ENCODE results near the gene PADI1.

The PADI1 gene

GRCh38 chr1:17167786-17168090 lies 37.2 kb upstream of the PADI1 start:
- no peak overlapping the region for H3K4me3 ChIP-seq (replicated peaks in 1 of 2; ENCODE audit: low read depth in 2 of 2, low read length in 2 of 2)
- no peak for TF ChIP-seq CTCF (IDR thresholded peaks at IDR 0.05; ENCODE audit: low read depth, low read length)
- DNase-seq (ENCODE audit: low read depth in 2 of 2): no peak

- no peak for TF ChIP-seq CTCF (IDR thresholded peaks at IDR 0.05; ENCODE audit: low read depth, low read length)
- peak; percentile 74 to 94 for DNase-seq (ENCODE audit: low read depth in 2 of 2)
- H3K4me3 ChIP-seq (replicated peaks in 1 of 2; ENCODE audit: low read depth in 2 of 2, low read length in 2 of 2): no peak overlapping the region
Observed at GRCh38 chr1:17168091-17168876, 36.6 kb upstream of the PADI1 start.

DNA sequence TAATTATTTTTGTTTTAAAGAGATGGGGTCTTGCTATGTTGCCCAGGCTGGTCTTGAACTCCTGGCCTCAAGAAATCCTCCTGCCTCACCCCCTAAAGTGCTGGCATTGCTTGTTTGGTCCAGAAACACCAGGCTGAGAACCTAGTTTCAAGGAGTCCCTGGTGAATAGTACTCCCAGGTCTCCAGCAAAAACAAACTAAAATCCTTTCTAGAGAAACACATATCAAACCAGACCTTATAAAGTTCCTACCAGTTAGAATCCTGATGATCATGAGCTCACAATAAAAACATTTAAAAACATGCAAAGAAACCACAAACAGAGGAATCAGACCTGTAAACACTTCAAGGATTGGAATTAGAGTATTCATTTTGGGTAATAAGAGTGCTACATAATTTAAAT lies 34.4 kb upstream of the PADI1 start:
- DNase-seq (ENCODE audit: low read depth in 2 of 2): peak; percentile 21 to 78
- no peak overlapping the region for H3K4me3 ChIP-seq (replicated peaks in 1 of 2; ENCODE audit: low read depth in 2 of 2, low read length in 2 of 2)
- TF ChIP-seq CTCF (IDR thresholded peaks at IDR 0.05; ENCODE audit: low read depth, low read length): no peak

DNA sequence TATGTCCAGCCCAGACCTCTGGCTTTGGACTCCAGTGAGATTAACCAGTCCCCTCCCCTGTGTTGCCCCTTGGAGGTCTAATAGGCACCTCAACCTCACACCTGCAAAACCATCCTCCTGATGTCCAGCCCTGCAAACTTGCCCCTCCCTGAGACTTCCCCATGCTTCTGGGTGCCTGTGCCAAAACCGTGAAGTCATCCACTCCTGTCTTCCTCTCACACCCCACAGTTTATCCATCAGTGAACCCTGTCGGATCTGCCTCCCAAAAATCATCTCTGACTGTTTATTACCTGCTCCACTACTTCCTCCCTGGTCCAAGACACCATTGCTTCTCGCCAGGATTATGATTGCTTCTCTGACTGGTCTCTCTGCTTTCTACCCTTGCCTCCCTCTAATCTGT lies 31.7 kb upstream of the PADI1 start:
- no peak overlapping the region for H3K4me3 ChIP-seq (replicated peaks in 1 of 2; ENCODE audit: low read depth in 2 of 2, low read length in 2 of 2)
- no peak for DNase-seq (ENCODE audit: low read depth in 2 of 2)
- no peak for TF ChIP-seq CTCF (IDR thresholded peaks at IDR 0.05; ENCODE audit: low read depth, low read length)

DNA sequence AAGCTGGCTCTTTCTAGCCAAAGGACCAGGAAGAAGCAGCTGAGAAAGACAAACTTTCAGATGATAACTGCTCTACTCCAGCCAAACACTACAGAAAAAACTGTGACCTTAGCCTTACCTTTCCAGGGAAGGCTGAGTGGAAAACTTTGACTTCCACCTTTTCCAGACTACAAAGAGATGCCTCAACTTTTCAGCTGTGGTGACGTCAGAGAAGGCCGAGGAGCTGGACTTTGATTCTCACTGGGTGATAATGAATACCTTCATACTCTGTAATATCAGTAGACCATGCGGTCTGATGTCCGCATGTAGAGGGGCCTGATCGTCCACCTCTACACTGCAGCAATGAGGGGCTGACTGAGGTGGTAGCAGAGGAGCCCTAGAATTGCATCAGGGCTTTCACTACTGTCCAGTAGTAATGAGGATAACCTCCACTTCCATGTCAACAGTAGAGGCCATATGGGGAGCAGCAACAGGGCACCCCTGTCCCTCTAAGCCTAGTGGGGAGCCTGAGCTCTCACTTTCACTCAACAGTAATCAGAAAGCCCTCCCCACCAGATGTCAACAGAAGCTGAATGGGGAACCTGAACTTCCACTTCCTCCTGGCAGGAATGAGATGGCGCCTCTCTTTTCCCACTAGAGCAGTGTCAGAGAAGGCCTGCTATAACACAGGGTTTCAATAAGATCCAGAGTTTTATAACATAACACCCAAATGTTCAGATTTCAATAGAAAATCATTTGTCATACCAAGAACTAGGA lies 28.4 kb upstream of the PADI1 start:
- no peak for TF ChIP-seq CTCF (IDR thresholded peaks at IDR 0.05; ENCODE audit: low read depth, low read length)
- no peak overlapping the region for H3K4me3 ChIP-seq (replicated peaks in 1 of 2; ENCODE audit: low read depth in 2 of 2, low read length in 2 of 2)
- DNase-seq (ENCODE audit: low read depth in 2 of 2): no peak

DNA sequence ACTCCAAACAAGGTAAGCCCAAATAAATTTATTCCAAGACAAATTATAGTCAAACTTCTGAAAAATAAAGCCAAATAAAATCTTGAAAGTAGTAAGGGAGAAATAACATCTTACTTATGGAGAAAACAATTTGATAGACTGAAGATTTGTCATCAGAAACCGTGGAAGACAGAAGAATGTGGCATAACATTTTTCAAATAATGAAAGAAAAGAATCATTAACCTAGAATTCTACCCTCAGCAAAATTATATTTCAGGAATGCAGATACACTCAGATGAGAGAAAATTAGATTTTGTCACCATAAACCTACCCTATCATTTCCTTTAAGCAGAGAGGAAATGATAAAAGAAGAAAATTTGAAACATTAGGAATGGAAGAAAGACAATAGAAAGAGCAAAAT lies 27.3 kb upstream of the PADI1 start:
- no peak for TF ChIP-seq CTCF (IDR thresholded peaks at IDR 0.05; ENCODE audit: low read depth, low read length)
- no peak for DNase-seq (ENCODE audit: low read depth in 2 of 2)
- no peak overlapping the region for H3K4me3 ChIP-seq (replicated peaks in 1 of 2; ENCODE audit: low read depth in 2 of 2, low read length in 2 of 2)

Measured in cardiac fibroblast (primary cell).